GM19324 (cell line): ENCODE measurements around the gene TRIM65.

Experiments
- ATAC-seq: cut with Tn5 transposase; IDR thresholded peaks from one replicate; pipeline ENCODE4 v1.9.1; 2021; ENCODE audit warnings: mild to moderate bottlenecking, moderate library complexity; ENCODE audit not compliant: unreplicated experiment, low FRiP score

Gene TRIM65

GRCh38 chr17:75896415-75897159 is at the start of gene TRIM65:
TSS of gene TRIM65 (minus strand) at chr17:75896951. CDS start at chr17:75896937, 14 bp downstream.
- peak; percentile 61 for ATAC-seq

GRCh38 chr17:75945211-75945610 is 48.5 kb upstream of the TRIM65 start:
- ATAC-seq = no peak

- ATAC-seq = no peak
Measured at GRCh38 chr17:75943491-75943890, 46.7 kb upstream of the TRIM65 start.

GRCh38 chr17:75942473-75942872 is 45.7 kb upstream of the TRIM65 start:
- no peak for ATAC-seq

GRCh38 chr17:75941442-75941819 is 44.7 kb upstream of the TRIM65 start:
- ATAC-seq = no peak

- peak; percentile 92 for ATAC-seq
Measured at GRCh38 chr17:75940727-75941441, 44.1 kb upstream of the TRIM65 start, which contains the start of gene FBF1. TSS of gene FBF1 (minus strand) at chr17:75941042. CDS start at chr17:75938149, 2,893 bp downstream.

- ATAC-seq = no peak
Measured at GRCh38 chr17:75937652-75938051, 40.9 kb upstream of the TRIM65 start.

- no peak for ATAC-seq
Measured at GRCh38 chr17:75933808-75934207, 37.1 kb upstream of the TRIM65 start.

- ATAC-seq = no peak
Measured at GRCh38 chr17:75932852-75933251, 36.1 kb upstream of the TRIM65 start.

GRCh38 chr17:75931062-75931461 is 34.3 kb upstream of the TRIM65 start:
- ATAC-seq = no peak

- no peak for ATAC-seq
Measured at GRCh38 chr17:75927286-75927922, 30.7 kb upstream of the TRIM65 start.

GRCh38 chr17:75926456-75926855 is 29.7 kb upstream of the TRIM65 start:
- ATAC-seq = no peak

GRCh38 chr17:75925912-75926311 is 29.2 kb upstream of the TRIM65 start:
- ATAC-seq = no peak

- no peak for ATAC-seq
Measured at GRCh38 chr17:75925103-75925502, 28.4 kb upstream of the TRIM65 start.

- no peak for ATAC-seq
Measured at GRCh38 chr17:75922963-75923874, 26.5 kb upstream of the TRIM65 start.

GRCh38 chr17:75922173-75922961 is 25.6 kb upstream of the TRIM65 start:
- no peak for ATAC-seq

GRCh38 chr17:75921596-75921995 is 24.8 kb upstream of the TRIM65 start:
- ATAC-seq = no peak

GRCh38 chr17:75920045-75920560 is 23.4 kb upstream of the TRIM65 start:
- ATAC-seq = no peak

- ATAC-seq = no peak
Measured at GRCh38 chr17:75919611-75920010, 22.9 kb upstream of the TRIM65 start.
